Measurements from ENCODE around the gene COL1A1.

DNA sequence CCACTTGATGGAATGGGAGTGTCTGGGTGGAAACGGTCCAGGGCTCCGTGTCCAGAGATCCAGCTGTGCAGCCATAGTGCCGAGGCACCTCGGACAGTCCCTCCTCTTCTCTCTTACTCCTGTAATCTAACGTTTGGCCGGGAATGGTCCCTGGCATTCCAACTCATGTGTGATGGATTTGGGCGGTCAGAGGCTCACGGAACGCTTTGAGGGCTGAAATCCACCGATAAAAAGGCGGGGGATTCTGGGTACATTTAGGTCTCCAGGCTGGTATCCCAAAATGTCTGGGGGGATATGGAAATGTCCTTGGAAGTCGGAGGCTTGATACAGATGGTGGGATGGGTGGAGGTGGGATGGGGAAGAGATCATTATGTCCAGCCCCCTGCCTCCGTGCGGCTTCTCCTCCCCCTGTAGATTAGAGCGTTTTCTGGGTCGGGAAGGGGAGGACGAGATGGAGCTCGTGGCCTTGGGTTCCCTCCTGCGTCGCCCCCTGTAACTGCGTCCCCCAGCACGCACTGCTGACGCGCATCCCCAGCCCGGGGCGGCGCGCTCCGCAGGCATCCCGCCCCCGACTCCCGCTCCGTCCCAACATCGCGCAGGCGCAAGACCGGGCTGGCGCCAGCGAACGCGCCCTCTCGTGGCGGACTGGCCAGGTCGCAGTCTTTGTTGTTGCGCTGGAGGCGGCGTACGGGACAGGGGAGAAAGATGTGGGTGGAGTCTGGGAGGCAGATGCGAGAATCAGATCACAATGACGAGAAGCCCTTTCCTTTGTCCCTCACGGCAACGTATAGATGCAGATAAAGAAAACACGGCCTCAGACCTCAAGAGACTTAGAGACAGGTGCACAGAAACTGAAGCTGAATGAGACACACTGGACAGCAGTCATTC is 40.2 kb downstream of the COL1A1 start:
- TF ChIP-seq POLR2AphosphoS5 (IDR thresholded peaks at IDR 0.05) = peak; percentile 55 to 77
- TF ChIP-seq, protein P1, sequence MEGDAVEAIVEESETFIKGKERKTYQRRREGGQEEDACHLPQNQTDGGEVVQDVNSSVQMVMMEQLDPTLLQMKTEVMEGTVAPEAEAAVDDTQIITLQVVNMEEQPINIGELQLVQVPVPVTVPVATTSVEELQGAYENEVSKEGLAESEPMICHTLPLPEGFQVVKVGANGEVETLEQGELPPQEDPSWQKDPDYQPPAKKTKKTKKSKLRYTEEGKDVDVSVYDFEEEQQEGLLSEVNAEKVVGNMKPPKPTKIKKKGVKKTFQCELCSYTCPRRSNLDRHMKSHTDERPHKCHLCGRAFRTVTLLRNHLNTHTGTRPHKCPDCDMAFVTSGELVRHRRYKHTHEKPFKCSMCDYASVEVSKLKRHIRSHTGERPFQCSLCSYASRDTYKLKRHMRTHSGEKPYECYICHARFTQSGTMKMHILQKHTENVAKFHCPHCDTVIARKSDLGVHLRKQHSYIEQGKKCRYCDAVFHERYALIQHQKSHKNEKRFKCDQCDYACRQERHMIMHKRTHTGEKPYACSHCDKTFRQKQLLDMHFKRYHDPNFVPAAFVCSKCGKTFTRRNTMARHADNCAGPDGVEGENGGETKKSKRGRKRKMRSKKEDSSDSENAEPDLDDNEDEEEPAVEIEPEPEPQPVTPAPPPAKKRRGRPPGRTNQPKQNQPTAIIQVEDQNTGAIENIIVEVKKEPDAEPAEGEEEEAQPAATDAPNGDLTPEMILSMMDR (IDR thresholded peaks at IDR 0.05) = peak; percentile 93 to 99 (median 98)
